CD4-positive, alpha-beta T cell treated with Interleukin-2 at 100 ng/mL for 4 hours (primary cell): ENCODE data around the gene TRIM29.

ENCODE experiments used
- DNase-seq: peaks from one replicate; pipeline ENCODE4 v3.0.0-alpha.2; 2020; ENCODE audit warnings: low spot score

The TRIM29 gene

GRCh38 chr11:120061761-120062560, 76.0 kb downstream of the TRIM29 start:
- no peak for DNase-seq
